ENCODE results near the gene ATP2C1. TPM values are rescaled to one million over a fixed set of nuclear protein-coding genes. Genes with fewer than 3 reads are reported as not detected.

The ATP2C1 gene
- total and polyA plus RNA-seq, 2 of the 13 experiments (the other 11 are each of a cell fraction or from before 2014, with no cell fraction given), result 32.4 to 37.6 TPM

DNA sequence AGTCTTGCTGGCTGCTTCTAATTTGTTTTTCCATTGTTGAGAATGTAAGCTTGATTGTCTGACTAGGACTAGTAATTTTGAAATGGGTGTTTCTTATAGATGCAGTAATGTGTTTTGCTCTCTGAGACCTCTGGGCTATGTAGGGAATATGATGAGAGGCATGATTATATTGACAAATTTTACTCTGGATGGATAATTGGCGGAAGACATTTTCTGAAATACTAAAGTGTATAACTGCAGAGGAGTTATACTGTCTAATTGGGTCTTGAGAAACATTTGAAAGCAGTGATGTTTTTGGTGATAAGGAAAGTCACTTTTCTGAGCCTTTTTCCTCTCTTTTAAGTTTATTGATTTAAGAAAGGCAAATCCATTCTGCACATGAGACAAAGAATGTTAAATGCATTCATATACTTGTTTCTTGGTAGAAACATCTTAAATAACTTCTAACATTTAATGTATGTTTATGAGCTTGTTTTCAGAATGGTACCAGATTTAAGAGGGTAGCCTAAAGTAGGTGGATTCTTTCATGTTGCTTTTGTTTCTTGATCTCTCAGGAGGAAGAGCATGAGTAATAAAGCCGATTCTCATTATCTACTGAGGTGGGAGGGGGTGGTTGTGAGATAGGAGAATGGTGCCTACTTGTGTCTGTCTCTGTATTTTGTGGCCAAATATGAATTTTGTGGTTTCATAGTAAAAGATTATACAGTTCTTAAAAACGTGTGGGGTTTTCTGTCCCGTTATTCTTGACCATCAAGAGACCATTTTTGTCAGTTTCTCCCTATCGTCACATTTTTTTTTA is 2.0 kb downstream of the ATP2C1 start:
- ChIA-PET CTCF (ENCODE audit: low intra/inter-chr PET ratio, low total read pairs) (no interaction called here), POLR2A (no interaction called here)
- intact Hi-C loops (cut with micrococcal nuclease; ENCODE audit: unreplicated experiment), result no loop called here
- H3K79me2 ChIP-seq (ENCODE audit: insufficient read depth, low read length), result peaks cover 59% of the 10 kb centered on the region
- WGBS (ENCODE audit: low lambda C conversion rate), result 84% methylated on average over 5 of the region's 5 CpGs
- in situ Hi-C loops (cut with HindIII; ENCODE audit: extremely low pct_ligation_motif_present, low pct_unique_long_range_greater_than_20kb), result no loop called here
- ATAC-seq (no peak), FAIRE-seq (no peak), DNase-seq (ENCODE audit: low spot score) (no peak)
- no peaks in the 10 kb centered on the region for H4K20me1 ChIP-seq (ENCODE audit: insufficient read depth, low read length)
- H3K27me3 ChIP-seq (ENCODE audit: control insufficient read depth in 1 of 2, insufficient read depth in 2 of 2, low read length in 2 of 2), result no peaks in the 10 kb centered on the region; a peak in 1 of 5 replicates
- H3K4me2 ChIP-seq (ENCODE audit: low read depth, low read length), result peak overlapping the region; percentile 84
- TF ChIP-seq HDAC2 (CRISPR knock-in tag; IDR thresholded peaks at IDR 0.05), result no peak
- TF ChIP-seq ZNF607 (CRISPR knock-in tag; IDR thresholded peaks at IDR 0.05; ENCODE audit: borderline replicate concordance), result no peak
- no peak for TF ChIP-seq POLR2AphosphoS5 (IDR thresholded peaks at IDR 0.05; ENCODE audit: low read depth, low read length)
- TF ChIP-seq PPARG (CRISPR knock-in tag; conservative IDR thresholded peaks at IDR 0.05), result no peak
- no peak for TF ChIP-seq SNAPC2 (CRISPR knock-in tag; IDR thresholded peaks at IDR 0.05)
- BruUV-seq (replicated peaks), result no TSS peak
- no peaks in the 10 kb centered on the region for H3K9me3 ChIP-seq (ENCODE audit: low read length)
- H3K4me3 ChIP-seq (replicated peaks in 1 of 3; ENCODE audit: insufficient read depth in 1 of 3, low read depth in 2 of 3, low read length in 3 of 3), result peak overlapping the region in 2 of 3 experiments; percentile 96 to 98; a peak in 3 of 6 replicates
- no peak overlapping the region for H2AFZ ChIP-seq (ENCODE audit: low read length)
- peaks cover 48% of the 10 kb centered on the region for H3K4me1 ChIP-seq (ENCODE audit: insufficient read depth, low read length)
- no peak overlapping the region for H3K27ac ChIP-seq (ENCODE audit: extremely low read length, insufficient read depth, low read length)
- no peaks in the 10 kb centered on the region for H3K36me3 ChIP-seq (replicated peaks in 1 of 2; ENCODE audit: control insufficient read depth in 1 of 2, insufficient read depth in 2 of 2, low read length in 2 of 2)
- H3K9ac ChIP-seq (ENCODE audit: insufficient read depth, low read depth, low read length), result no peak overlapping the region; the same call in 1 of the 2 replicates

DNA sequence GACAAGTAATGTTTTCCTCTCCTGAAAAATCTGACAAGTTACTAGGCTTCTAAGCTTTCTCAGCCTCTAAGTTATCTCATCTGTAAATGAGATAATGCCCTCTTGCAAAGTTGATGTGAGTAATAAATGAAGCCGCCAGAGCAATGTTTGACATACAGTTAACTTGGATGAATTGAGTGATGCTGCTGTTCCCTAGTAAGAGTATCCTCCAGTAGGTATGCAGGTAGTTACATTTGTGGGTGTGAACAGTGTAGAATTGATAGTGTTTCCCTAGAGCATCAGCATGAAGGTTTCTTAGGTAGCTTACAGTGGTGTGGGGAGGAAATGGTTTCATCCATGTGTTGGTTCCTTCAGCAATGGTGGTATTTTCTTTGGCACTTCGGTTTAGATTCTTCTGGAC is 3.4 kb downstream of the ATP2C1 start:
- no peaks in the 10 kb centered on the region for H3K36me3 ChIP-seq (replicated peaks in 1 of 2; ENCODE audit: control insufficient read depth in 1 of 2, insufficient read depth in 2 of 2, low read length in 2 of 2)
- DNase-seq (ENCODE audit: low spot score), result no peak
- H3K27me3 ChIP-seq (ENCODE audit: control insufficient read depth in 1 of 2, insufficient read depth in 2 of 2, low read length in 2 of 2), result no peaks in the 10 kb centered on the region; a peak in 1 of 5 replicates
- no peak overlapping the region for H2AFZ ChIP-seq (ENCODE audit: low read length)
- intact Hi-C loops (cut with micrococcal nuclease; ENCODE audit: unreplicated experiment), result no loop called here
- POLR2A ChIA-PET, result no interaction called here
- peaks cover 52% of the 10 kb centered on the region for H3K4me1 ChIP-seq (ENCODE audit: insufficient read depth, low read length)
- no peaks in the 10 kb centered on the region for H4K20me1 ChIP-seq (ENCODE audit: insufficient read depth, low read length)
- in situ Hi-C loops (cut with HindIII; ENCODE audit: extremely low pct_ligation_motif_present, low pct_unique_long_range_greater_than_20kb), result no loop called here
- H3K9me3 ChIP-seq (ENCODE audit: low read length), result no peaks in the 10 kb centered on the region
- H3K4me2 ChIP-seq (ENCODE audit: low read depth, low read length), result no peak overlapping the region
- H3K9ac ChIP-seq (ENCODE audit: insufficient read depth, low read depth, low read length), result no peak overlapping the region
- ATAC-seq, result no peak
- 100% methylated on average over 2 of the region's 2 CpGs for WGBS (ENCODE audit: low lambda C conversion rate)
- CTCF ChIA-PET (ENCODE audit: low intra/inter-chr PET ratio, low total read pairs), result no interaction called here
- BruUV-seq (replicated peaks), result no TSS peak
- no peak for FAIRE-seq
- H3K79me2 ChIP-seq (ENCODE audit: insufficient read depth, low read length), result peaks cover 70% of the 10 kb centered on the region
- no peak overlapping the region for H3K27ac ChIP-seq (ENCODE audit: extremely low read length, insufficient read depth, low read length)
- H3K4me3 ChIP-seq (replicated peaks in 1 of 3; ENCODE audit: insufficient read depth in 1 of 3, low read depth in 2 of 3, low read length in 3 of 3), result no peak overlapping the region
- TF ChIP-seq IKZF4 (CRISPR knock-in tag; IDR thresholded peaks at IDR 0.05; ENCODE audit: borderline replicate concordance, low read depth, not compliant biosample characterization) (no peak), ZBTB7B (CRISPR knock-in tag; IDR thresholded peaks at IDR 0.05) (no peak), SALL1 (CRISPR knock-in tag; IDR thresholded peaks at IDR 0.05) (no peak), ZNF136 (CRISPR knock-in tag; IDR thresholded peaks at IDR 0.05; ENCODE audit: low read depth) (no peak), TRIM24 (CRISPR knock-in tag; IDR thresholded peaks at IDR 0.05) (no peak), BRCA1 (CRISPR knock-in tag; IDR thresholded peaks at IDR 0.05) (no peak), MEF2D (CRISPR knock-in tag; IDR thresholded peaks at IDR 0.05) (no peak), DPF2 (CRISPR knock-in tag; IDR thresholded peaks at IDR 0.05; ENCODE audit: borderline replicate concordance, low read depth) (no peak)
- TF ChIP-seq, protein P1, sequence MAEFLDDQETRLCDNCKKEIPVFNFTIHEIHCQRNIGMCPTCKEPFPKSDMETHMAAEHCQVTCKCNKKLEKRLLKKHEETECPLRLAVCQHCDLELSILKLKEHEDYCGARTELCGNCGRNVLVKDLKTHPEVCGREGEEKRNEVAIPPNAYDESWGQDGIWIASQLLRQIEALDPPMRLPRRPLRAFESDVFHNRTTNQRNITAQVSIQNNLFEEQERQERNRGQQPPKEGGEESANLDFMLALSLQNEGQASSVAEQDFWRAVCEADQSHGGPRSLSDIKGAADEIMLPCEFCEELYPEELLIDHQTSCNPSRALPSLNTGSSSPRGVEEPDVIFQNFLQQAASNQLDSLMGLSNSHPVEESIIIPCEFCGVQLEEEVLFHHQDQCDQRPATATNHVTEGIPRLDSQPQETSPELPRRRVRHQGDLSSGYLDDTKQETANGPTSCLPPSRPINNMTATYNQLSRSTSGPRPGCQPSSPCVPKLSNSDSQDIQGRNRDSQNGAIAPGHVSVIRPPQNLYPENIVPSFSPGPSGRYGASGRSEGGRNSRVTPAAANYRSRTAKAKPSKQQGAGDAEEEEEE (CRISPR knock-in tag; IDR thresholded peaks at IDR 0.05; ENCODE audit: borderline replicate concordance), result no peak
- TF ChIP-seq, protein P2, sequence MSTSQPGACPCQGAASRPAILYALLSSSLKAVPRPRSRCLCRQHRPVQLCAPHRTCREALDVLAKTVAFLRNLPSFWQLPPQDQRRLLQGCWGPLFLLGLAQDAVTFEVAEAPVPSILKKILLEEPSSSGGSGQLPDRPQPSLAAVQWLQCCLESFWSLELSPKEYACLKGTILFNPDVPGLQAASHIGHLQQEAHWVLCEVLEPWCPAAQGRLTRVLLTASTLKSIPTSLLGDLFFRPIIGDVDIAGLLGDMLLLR (CRISPR knock-in tag; IDR thresholded peaks at IDR 0.05), result no peak

All from HepG2 (cell line).